Stimulated activated CD4-positive, alpha-beta T cell treated with anti-CD3 and anti-CD28 coated beads, Interleukin-4, amount 100 ng/mL, for 24 hours (primary cell): Measurements from ENCODE around the gene PRRT1.
"Not testable (repeated sequence)": the region's sequence is repeated elsewhere in the genome, so short reads cannot be mapped to it uniquely, and the experiment has no call there.

Experiments used
- DNase-seq: peaks from one replicate; pipeline ENCODE4 v3.0.0-alpha.2; 2020

The PRRT1 gene

GRCh38 chr6:32149092-32149755 is 2.5 kb downstream of the PRRT1 start:
- no peak for DNase-seq

- DNase-seq = peak; percentile 70
Measured at GRCh38 chr6:32148289-32149091, 3.2 kb downstream of the PRRT1 start.

GRCh38 chr6:32147401-32148132 is 4.2 kb downstream of the PRRT1 start:
- DNase-seq = no peak

- DNase-seq = no peak
Measured at GRCh38 chr6:32146687-32147086, 5.1 kb downstream of the PRRT1 start.

GRCh38 chr6:32146287-32146686 is 5.5 kb downstream of the PRRT1 start:
- no peak for DNase-seq

DNA sequence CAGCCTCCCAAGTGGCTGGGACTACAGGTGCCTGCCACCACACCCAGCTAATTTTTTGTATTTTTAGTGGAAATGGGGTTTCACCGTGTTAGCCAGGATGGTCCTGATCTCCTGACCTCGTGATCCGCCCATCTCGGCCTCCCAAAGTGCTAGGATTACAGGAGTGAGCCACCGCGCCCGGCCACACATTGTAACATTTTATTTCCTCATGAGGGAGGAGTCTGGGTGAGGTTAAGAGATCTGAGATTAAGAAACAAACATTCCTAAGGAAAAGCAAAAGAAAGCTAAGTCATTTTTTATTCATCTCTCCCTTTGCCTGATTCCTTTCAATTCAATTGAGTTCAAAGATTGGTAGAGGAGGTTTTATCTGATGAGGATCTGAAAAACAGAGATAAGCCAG is 7.5 kb downstream of the PRRT1 start:
- DNase-seq = not testable (repeated sequence)

GRCh38 chr6:32140420-32141046 is 11.2 kb downstream of the PRRT1 start:
- DNase-seq = no peak

GRCh38 chr6:32139590-32139989 is 12.1 kb downstream of the PRRT1 start:
- DNase-seq = no peak

DNA sequence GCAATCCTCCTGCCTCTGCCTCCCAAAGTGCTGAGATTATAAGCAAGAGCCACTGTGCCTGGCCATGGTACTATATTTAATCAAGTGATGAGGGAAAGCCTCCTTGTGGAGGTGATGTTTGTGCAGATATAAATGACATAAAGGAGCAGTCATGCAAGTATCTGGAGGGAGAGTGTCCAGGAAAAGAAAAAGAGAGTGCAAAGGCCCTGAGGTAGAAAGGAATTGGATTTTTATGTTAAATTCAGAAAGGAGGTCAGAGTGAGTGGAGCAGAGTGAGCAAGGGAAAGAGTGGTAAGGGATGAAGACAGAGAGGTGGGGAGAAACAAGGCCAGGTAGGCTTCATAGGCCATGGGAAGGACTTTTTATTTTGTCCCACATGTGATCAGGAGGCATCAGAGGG is 14.3 kb downstream of the PRRT1 start:
- DNase-seq = no peak

DNA sequence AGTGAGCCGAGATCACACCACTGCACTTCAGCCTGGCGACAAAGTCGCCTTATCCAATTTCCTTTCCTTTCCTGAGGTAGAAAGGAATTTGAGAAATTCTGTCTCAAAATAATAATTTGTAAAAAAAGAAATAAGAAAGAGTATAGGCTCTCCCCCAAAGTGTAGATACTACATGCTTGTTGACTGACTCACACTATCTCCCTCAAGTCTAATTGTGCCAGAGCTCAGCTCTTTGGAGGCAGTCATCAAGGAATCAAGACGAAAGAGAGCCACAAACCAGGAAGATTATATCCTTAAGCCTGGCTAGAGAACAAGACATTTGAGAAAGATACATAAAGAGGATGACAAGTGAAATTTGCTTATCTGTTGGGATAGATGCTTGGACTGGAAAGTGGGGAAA is 18.0 kb downstream of the PRRT1 start:
- no peak for DNase-seq

DNA sequence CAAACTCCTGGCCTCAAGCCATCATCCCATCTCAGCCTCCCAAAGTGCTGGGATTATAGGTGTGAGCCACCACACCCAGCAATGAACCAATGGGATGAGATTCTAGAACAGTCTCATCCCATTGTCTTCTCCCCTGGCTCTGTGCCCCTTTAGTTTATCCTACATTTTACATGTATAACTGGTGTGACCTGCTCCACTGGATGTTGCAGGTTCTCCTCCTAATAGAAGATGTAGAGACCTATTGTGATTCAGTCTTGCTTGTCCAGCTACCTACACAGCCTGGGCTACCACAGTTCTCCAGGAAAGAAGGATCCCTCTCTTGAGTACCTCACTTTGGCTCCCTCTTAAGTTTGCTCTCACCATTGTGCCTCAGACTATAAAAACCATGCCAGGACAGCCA is 19.6 kb downstream of the PRRT1 start:
- DNase-seq = no peak

DNA sequence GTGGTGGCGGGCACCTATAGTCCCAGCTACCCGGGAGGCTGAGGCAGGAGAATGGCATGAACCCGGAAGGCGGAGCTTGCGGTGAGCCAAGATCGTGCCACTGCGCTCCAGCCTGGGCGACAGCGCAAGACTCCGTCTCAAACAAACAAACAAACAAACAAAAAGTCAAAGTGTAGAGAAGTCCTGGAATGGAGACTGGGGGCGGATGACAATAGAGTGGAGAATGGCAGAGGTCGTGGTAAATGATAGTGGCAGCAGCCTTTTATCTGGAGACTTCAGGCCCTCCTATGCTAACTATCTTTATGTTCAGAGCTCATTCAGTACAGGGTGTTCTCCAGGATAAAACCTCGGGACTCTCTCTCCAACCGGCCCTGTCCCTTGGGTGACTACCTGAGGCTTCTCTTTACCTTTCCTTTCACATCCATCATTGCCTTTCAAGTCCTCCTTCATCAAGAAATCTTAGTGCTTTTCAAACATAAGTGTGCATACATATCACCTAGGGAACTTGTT is 20.2 kb downstream of the PRRT1 start:
- DNase-seq = no peak

- no peak for DNase-seq
Measured at GRCh38 chr6:32129297-32130088, 22.2 kb downstream of the PRRT1 start.

- no peak for DNase-seq
Measured at GRCh38 chr6:32128751-32129296, 22.9 kb downstream of the PRRT1 start.

GRCh38 chr6:32127717-32128592 is 23.8 kb downstream of the PRRT1 start, which contains the start of gene ATF6B:
Gene ATF6B (minus strand): TSS chr6:32128246. CDS start chr6:32128207, 39 bp downstream.
- DNase-seq = peak; percentile 99

GRCh38 chr6:32127409-32127716 is 24.4 kb downstream of the PRRT1 start:
- no peak for DNase-seq

- no peak for DNase-seq
Measured at GRCh38 chr6:32126880-32127279, 24.9 kb downstream of the PRRT1 start.

DNA sequence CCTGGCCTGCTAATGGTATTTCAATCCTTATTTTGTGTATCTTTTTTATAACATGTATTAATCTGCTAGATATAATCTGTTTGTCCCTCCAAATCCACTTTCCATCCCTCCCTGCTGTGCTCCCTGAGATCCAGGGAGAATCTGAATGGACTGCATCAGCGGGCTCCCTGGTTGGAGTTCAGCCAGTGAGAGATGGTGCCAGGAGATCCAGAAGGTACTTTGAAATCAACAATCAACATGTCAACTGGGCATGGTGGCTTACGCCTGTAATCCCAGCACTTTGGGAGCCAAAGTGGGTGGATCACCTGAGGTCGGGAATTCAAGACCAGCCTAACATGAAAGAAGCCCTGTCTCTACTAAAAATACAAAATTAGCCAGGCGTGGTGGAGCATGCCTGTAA is 28.1 kb downstream of the PRRT1 start:
- DNase-seq = no peak

DNA sequence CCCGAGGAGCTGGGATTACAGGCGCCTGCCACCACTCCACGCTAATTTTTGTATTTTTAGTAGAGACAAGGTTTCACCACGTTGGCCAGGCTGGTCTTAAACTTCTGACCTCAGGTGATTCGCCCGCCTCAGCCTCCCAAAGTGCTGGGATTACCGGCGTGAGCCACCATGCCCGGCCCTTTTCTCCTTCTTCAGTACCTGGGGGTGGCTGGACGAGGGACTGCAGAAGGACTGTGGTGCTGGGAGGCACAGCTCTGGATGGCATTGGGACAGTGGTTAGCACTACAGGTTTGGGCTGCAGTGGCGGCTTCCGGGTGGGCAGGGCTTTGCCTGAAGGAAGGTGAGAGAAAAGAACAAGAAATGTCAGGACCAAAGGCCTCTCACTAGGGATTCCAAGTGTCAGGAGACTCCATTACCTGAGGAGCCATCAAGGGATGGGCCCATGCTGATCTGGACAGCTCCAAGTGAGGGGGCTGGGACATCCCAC is 31.1 kb downstream of the PRRT1 start:
- no peak for DNase-seq

DNA sequence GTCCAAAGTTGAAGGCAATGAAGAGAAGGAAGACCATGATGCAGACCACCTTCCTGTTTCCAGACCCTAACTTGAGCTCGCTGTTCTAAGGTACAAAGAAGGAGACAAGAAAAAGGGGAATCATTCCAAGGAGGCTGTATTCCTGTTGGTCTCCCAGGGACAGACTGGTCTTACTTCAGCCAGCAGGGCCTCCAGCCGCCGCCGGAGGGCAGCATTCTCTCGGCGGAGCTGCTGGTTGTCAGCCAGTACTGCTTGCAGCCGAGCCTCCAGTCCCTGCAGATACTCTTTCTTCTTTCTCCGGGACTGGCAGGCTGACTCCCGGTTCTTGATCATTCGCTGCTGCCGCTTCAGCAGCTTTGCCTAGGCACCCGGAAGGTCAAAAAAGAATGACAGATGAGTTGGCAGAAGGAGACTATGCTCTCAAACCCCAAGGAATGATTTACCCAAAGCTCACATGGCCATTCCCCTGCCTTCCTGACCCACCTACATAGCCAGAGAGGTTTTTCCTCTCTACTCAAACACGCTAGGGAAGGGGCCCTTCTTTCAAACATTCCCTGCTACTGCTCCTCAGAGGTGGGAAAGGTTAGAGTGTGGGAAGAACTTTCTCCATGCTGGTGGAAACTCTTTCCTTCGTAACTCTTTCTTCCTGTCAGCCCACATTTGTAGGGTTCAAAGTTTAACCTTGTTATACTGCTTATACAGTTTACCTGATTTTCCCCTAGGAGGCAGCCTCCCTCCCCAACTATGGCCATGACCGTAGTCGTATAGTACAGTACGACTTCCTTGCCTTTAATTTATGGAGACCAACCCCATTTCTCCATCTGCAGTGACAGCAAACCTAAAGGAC is 32.7 kb downstream of the PRRT1 start:
- DNase-seq = peak; percentile 72
